Lower lobe of right lung (tissue), 2 donors: Measurements from ENCODE around the gene FRY. TPM values are rescaled to one million over a fixed set of nuclear protein-coding genes. Genes with fewer than 3 reads are reported as not detected.

Experiments used
- ATAC-seq, 2 donors: fragments of 200-7000 bp; cut with Tn5 transposase; one replicate each; pipeline ENCODE4 v1.9.1; 2020 to 2022; ENCODE audit warnings: mild to moderate bottlenecking in 2 of 2, moderate library complexity in 2 of 2
- DNase-seq: peaks from one replicate; pipeline ENCODE4 v3.0.0-alpha.2; 2020
- H3K27ac ChIP-seq: fragments of 200-600 bp; one replicate; pipeline ENCODE4 v1.8.0; 2022
- H3K27me3 ChIP-seq: fragments of 200-600 bp; one replicate; pipeline ENCODE4 v1.8.0; 2022; ENCODE audit warnings: low read depth
- H3K36me3 ChIP-seq: fragments of 200-600 bp; one replicate; pipeline ENCODE4 v1.8.0; 2022; ENCODE audit warnings: mild to moderate bottlenecking
- H3K4me1 ChIP-seq: fragments of 200-600 bp; one replicate; pipeline ENCODE4 v1.8.0; 2022
- H3K4me3 ChIP-seq: fragments of 200-600 bp; one replicate; pipeline ENCODE4 v1.8.0; 2022; ENCODE audit warnings: mild to moderate bottlenecking
- H3K9me3 ChIP-seq: fragments of 200-600 bp; one replicate; pipeline ENCODE4 v1.8.0; 2022
- intact Hi-C: fragments of 100-400 bp; cut with DNase I; formaldehyde crosslinking; loops from one replicate; pipeline ENCODE4 v1.11.0; 2022
- total RNA-seq: library from RNA; stranded (reverse); fragmentation: NEBNext Ultra II Directional; extraction: Animal tissue kit (Norgen Biotek cat#: 25700); gene quantifications from one replicate; pipeline ENCODE4 v1.2.1, GENCODE V29; 2021
- TF ChIP-seq, protein P1 (sequence below): fragments of 200-600 bp; IDR thresholded peaks from one replicate; pipeline ENCODE4 v1.8.0; 2022; ENCODE audit warnings: antibody characterized with exemption, mild to moderate bottlenecking
- donor health status: DM: no; HTN: yes; CAD: no; lungs with severe emphysema.

The FRY gene
- total RNA-seq, 1 donor from 2014 or later: 93.7 TPM

DNA sequence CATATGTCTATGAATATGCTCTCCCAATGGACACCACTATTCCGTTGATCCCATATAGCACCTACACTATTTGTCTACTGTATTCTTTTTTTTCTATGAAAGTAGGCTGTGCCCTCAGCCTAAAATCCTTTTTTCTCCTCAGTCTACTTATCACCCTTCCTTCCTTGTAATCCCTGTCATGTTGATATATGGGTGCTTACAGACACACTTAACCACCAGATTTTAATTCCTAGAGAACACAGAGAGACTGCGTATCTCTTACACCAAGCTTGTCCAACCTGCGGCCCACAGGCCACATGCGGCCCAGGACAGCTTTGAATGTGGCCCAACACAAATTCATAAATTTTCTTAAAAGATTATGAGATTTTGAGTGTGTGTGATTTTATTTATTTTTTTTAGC is 182.5 kb downstream of the FRY start:
- Histone ChIP-seq H3K9me3 (no peaks in the 10 kb centered on the region), H3K4me3 (no peak overlapping the region), H3K4me1 (no peaks in the 10 kb centered on the region), H3K27me3 (no peaks in the 10 kb centered on the region), H3K36me3 (peaks cover 48% of the 10 kb centered on the region), H3K27ac (no peak overlapping the region)
- no peak for DNase-seq
- no peak for ATAC-seq
- TF ChIP-seq, protein P1, sequence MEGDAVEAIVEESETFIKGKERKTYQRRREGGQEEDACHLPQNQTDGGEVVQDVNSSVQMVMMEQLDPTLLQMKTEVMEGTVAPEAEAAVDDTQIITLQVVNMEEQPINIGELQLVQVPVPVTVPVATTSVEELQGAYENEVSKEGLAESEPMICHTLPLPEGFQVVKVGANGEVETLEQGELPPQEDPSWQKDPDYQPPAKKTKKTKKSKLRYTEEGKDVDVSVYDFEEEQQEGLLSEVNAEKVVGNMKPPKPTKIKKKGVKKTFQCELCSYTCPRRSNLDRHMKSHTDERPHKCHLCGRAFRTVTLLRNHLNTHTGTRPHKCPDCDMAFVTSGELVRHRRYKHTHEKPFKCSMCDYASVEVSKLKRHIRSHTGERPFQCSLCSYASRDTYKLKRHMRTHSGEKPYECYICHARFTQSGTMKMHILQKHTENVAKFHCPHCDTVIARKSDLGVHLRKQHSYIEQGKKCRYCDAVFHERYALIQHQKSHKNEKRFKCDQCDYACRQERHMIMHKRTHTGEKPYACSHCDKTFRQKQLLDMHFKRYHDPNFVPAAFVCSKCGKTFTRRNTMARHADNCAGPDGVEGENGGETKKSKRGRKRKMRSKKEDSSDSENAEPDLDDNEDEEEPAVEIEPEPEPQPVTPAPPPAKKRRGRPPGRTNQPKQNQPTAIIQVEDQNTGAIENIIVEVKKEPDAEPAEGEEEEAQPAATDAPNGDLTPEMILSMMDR: no peak
- intact Hi-C loops: no loop called here

DNA sequence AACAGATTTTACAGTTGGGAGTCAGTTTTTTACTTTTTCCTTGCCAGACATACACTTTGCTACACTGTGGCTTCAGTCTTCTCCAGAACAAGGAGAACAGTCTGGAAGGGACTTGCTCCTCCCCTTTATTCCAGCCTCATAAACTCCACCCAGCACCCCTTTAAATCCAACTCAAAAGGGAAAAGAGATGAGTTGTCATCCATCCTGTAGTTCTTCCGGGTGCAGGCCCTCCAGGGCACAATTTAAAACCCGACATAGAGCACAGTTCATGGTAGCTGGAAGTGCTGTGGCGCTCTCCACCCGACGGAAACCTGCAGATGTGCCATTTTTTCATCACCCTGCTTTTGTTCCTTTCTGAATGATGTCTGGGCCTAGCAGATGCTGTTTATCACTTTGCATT is 184.7 kb downstream of the FRY start:
- Histone ChIP-seq H3K4me1 (no peaks in the 10 kb centered on the region), H3K36me3 (peaks cover 45% of the 10 kb centered on the region), H3K27me3 (no peaks in the 10 kb centered on the region), H3K4me3 (no peak overlapping the region), H3K27ac (no peak overlapping the region), H3K9me3 (no peaks in the 10 kb centered on the region)
- intact Hi-C loops: no loop called here
- TF ChIP-seq, protein P1: no peak
- DNase-seq (no peak), ATAC-seq (no peak)

DNA sequence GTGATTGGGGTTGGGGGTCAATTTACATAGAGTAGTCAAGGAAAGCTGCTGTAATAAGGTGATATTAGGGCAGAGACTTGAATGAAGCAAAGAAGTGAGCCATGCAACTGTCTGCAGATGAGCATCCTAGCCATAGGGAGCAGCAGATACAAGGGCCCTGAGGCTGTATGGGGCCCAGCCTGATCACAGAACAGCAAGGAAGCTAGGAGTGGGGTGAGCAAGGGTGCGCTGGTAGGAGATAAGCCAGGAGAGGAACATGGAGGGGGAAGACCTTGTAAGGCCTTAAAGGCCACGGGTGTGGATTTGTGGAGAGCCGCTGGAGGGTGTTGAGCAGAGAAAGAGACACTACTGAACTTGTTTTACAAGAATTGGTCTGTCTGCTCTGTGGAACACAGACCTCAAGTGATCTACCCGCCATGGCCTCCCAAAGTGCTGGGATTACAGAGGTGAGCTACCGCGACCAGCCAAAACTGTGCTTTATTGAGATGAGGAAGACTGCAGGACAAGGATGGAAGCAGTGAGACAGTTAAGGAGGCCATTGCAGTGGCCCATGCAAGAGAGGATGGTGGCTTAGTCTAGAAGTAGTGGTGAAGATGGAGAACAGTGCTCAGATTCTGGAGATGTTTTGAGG is 190.6 kb downstream of the FRY start:
- ATAC-seq (no peak), DNase-seq (no peak)
- Histone ChIP-seq H3K4me3 (no peak overlapping the region), H3K9me3 (no peaks in the 10 kb centered on the region), H3K27ac (no peak overlapping the region), H3K4me1 (no peaks in the 10 kb centered on the region), H3K36me3 (peaks cover 47% of the 10 kb centered on the region), H3K27me3 (no peaks in the 10 kb centered on the region)
- TF ChIP-seq, protein P1: no peak
- intact Hi-C loops: no loop called here

DNA sequence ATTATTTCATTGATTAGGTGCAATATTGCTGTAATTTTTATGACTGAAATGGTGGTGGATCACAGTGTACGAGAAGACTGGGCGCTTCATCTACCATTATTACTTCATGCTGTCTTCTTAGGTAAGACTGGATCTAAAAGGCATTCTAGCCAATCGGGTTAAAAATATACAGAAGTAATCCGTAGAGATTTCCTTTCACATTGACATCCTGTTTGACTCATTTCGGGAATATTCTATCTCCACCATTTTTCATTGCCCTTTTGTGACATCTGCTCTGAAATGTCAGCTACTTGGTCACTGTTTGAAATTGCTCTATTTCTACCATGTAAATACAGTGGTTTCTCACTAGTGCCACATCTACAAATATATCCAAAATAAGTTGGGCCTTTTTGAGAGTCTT is 193.3 kb downstream of the FRY start:
- Histone ChIP-seq H3K36me3 (peaks cover 57% of the 10 kb centered on the region), H3K4me1 (no peaks in the 10 kb centered on the region), H3K27me3 (no peaks in the 10 kb centered on the region), H3K9me3 (no peaks in the 10 kb centered on the region), H3K4me3 (no peak overlapping the region), H3K27ac (no peak overlapping the region)
- intact Hi-C loops: no loop called here
- DNase-seq (no peak), ATAC-seq (no peak)
- TF ChIP-seq, protein P1: no peak

DNA sequence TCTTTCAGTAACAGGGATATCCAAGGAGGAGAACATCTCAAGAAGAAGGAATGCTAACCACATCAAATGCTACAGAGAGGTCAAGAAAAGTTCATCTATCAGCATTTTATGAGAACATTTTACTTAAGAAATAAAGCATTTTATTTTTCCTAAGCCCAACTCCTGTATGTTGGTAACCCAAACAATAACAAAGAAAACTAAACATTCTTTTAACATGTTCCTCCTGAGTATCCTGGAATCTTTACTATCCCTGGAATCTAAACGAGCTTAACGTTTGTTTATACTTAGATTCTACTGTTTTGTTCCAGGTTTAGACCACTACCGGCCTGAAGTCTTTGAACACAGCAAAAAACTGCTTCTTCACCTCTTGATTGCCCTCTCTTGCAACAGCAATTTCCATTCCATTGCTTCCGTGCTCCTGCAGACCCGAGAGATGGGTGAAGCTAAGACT is 193.9 kb downstream of the FRY start:
- Histone ChIP-seq H3K9me3 (no peaks in the 10 kb centered on the region), H3K27ac (no peak overlapping the region), H3K4me1 (no peaks in the 10 kb centered on the region), H3K27me3 (no peaks in the 10 kb centered on the region), H3K4me3 (no peak overlapping the region), H3K36me3 (peaks cover 52% of the 10 kb centered on the region)
- intact Hi-C loops: no loop called here
- ATAC-seq (no peak), DNase-seq (no peak)
- TF ChIP-seq, protein P1: no peak
